HG03175 (cell line): ENCODE data around the gene SLC5A5.

Experiments
- ATAC-seq: cut with Tn5 transposase; IDR thresholded peaks from one replicate; pipeline ENCODE4 v1.9.1; 2021; ENCODE audit warnings: mild to moderate bottlenecking, moderate library complexity; ENCODE audit not compliant: unreplicated experiment

SLC5A5 gene

DNA sequence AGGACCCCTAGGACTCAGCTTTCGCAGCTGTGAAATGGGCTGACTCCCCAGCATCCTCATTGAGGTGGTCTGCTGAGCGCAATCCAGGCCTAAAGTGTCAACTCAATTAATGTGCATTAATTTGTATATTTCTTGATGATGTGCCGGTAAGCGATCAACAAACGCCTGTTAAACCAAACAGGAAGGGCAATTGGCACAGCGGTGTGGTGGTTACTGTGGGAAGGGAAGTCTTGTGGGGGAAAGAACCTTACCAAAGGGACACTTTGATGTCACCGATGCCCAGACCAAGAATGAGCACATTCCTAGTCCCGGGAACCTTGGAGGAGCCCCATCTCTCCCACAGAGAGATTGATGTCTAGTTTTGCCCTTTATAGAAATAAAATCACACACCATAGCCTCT is 25.6 kb upstream of the SLC5A5 start:
- ATAC-seq, result no peak

- peak; percentile 57 for ATAC-seq
Measured at GRCh38 chr19:17847538-17848366, 24.0 kb upstream of the SLC5A5 start, which contains the start of gene JAK3. JAK3 (minus strand) TSS chr19:17847982; CDS start chr19:17844417, 3,565 bp downstream.

- no peak for ATAC-seq
Measured at GRCh38 chr19:17848595-17849292, 23.0 kb upstream of the SLC5A5 start.

GRCh38 chr19:17854061-17854460 is 17.7 kb upstream of the SLC5A5 start:
- ATAC-seq, result no peak

- ATAC-seq, result peak; percentile 33
Measured at GRCh38 chr19:17855280-17856152, 16.2 kb upstream of the SLC5A5 start.

- peak; percentile 92 for ATAC-seq
Measured at GRCh38 chr19:17859533-17860330, 12.0 kb upstream of the SLC5A5 start, which contains the start of gene RPL18A. RPL18A (plus strand) TSS chr19:17859910; CDS start chr19:17859957, 47 bp downstream.

DNA sequence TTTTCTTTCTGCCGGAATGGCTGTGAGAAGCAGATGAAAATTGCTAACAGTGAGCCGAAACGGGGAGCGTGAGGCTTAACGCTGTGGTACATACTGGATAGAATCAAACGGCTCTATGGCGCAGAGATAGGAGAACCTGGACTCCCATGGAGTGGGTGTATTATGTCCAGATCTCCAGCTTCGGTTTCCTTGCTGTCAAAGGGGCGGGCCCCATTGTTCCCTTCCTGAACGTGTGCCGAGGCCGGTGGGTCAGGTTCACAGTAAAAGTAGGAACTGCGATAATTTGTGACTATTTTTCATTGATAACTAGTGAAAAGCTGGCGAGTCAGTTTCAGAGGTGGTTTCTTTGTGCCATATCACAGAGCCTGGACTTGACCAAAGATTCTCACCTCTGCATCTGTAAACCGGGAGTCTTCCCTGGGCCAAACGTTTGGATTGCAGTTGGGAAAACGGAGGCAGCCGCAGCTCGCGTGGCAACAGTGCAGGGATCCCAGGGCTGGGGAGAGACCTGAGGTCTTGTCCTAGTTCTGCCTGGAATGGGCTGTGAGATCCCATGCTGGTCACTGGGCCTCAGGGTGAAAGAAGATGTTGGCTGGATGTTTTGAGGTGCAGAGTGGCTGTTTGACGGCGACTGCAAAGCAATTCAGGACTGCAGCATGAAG is 11.3 kb upstream of the SLC5A5 start:
- ATAC-seq, result no peak

DNA sequence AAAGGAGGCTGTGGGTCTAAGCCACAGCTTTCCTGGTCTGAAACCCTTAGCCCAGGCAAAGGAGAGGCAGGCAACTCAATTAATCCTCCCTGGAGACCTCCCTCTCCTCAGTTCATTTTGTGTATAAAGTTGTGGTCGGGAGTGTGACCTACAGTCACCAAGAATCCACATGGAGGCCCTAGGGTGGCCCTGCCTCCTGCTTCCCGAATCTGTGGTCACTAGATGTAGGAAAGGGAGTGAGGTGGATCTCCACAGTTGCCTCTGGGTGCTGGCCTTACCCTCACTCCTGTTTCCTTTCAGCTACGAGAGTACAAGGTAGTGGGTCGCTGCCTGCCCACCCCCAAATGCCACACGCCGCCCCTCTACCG is 10.8 kb upstream of the SLC5A5 start:
- no peak for ATAC-seq

DNA sequence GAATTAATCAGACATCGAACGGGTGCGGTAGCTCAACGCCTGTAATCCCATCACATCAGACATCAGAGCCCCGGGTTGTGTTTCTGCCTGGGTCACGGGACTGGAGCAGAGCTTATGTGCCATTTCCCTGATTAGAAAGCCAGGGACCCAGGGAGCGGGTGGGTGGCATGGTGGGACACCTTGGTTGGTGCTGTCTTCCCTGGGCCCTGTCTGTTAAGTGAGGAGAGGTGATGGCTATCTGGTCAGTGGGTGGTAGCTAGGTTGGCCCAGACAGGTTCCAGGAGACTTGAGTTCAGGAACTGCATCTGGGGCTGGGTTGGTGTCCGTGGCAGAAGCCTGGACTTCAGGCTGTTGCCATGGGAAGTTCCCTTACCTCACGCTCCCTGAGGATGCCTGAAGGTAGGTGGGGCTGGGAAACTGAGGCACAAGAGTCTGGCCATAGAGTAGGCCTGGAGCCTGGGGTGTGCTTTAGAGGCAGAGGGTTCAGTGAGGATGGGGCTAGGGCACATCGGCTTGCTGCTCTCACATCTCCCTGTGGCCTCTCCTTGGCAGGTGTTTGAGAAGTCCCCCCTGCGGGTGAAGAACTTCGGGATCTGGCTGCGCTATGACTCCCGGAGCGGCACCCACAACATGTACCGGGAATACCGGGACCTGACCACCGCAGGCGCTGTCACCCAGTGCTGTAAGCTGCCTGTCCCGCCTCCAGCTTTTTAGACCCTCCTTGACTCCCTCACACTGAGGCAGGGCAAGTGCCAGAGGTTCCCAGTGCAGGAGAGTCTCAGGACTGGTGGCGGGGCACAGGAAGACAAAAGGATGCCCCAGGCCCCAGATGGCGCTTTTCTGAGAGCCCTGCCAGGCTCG is 10.0 kb upstream of the SLC5A5 start:
- ATAC-seq, result no peak

- ATAC-seq, result no peak
Measured at GRCh38 chr19:17862711-17863519, 8.8 kb upstream of the SLC5A5 start.

GRCh38 chr19:17863520-17864182 is 8.1 kb upstream of the SLC5A5 start:
- no peak for ATAC-seq

DNA sequence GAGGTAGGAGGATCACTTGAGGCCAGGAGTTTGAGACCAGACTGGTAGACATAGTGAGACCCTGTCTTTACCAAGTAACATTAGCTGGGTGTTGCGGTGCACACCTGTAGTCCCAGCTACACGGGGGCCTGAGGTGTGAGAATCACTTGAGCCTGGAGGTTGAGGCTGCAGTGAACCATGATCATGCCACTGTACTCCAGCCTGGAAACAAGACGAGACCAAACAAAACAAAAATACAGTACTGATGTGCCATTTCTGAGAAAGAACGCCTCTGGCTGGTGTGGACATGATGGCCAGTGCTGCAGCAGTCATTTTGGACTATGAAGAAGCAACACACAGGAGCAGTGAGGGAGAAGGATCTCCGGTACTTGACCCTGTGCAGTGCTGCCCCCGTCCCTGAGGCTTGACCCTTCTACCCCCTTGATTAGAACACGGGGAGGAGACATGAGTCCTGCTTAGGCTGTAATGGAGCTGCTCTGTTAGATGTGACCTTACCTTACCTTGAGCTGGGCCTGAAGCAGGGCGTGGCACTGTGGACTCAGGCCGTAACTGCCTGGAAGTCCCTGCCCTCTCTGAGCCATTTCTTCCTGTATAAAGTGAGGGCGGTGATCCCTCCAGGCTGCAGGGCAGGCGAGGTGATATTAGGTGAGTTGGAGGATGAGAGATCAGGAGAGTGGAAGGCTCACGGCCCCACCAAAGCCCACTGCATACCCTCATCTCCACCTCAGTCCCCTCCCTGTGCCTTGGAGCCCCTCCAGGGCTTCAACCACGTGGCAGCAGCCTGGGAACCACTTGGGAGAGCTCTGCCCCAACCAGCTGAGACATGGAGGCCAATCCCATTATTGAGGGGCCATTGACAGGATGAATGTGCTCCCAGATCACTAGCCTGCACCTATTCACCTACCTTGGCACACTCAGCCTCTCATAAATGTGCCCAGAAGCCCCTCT is 6.1 kb upstream of the SLC5A5 start:
- no peak for ATAC-seq

- no peak for ATAC-seq
Measured at GRCh38 chr19:17866312-17866963, 5.3 kb upstream of the SLC5A5 start.

GRCh38 chr19:17866964-17867486 is 4.7 kb upstream of the SLC5A5 start:
- ATAC-seq, result no peak

- no peak for ATAC-seq
Measured at GRCh38 chr19:17868669-17869068, 3.1 kb upstream of the SLC5A5 start.
